NOMO-1 treated with DMSO at 0.1 percent for 48 hours (cell line): Measurements from ENCODE around the gene PBX3.

Experiments used
- DNase-seq: peaks from one replicate; lab custom pipeline; 2025; ENCODE audit not compliant: unreplicated experiment; lab: John Stamatoyannopoulos, UW

The PBX3 gene

DNA sequence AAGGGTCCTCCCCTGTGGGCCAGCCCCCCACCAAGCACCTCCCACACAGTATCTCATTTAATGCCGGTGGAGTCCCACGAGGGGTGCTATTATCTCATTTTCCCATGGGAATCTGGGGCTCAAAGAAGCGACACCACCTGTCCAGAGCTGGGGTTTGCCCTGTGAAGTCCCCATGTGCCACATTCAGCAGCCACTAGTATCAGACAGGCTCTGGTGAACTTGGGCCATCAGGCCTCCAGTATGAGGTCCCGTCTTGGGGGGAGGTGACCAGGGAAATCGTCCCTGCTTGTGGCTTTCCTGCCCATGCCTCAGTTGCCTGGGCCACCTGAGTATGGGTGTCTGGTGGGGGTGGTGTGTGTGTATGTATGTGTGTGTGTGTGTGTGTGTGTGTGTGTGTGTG is 222.7 kb downstream of the PBX3 start:
- no peak for DNase-seq

DNA sequence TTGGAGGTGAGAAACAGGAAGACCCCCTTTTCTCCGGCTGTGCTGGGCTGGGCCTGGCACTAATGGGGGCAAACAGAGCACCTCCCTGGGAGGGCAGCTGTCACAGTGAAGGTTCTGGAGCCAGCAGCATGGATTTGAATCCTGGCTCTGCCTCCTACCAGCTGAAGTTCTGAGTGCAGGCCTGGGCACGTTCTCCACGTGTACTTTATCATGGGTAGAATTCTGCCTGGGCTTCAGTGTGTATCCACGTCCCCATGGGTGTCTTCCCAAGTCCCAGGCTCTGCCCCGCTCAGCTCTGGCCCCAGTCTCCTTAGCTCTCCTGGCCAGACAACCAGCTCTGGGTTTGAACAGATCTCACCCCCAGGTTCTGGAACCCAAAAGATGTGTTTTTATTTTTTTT is 223.2 kb downstream of the PBX3 start:
- DNase-seq: no peak

DNA sequence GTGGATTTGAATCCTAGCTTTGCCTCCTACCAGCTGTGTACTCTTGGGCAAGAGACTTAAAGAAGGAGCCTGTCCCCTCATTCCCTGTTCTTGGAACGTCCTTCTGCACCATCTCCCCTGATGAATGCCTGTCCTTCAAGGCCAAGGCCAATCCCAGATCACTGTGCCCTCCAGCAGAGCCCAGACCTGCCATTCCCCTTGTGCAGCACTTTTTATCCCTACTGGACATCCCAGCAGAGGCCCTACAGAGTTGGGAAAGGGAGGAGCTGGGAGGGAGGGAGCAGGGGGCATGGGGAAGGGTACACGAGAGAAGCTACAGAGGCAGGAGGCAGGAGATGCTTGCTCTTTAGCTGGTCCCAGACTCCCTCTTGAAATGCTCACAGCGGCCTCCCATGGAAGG is 223.9 kb downstream of the PBX3 start:
- DNase-seq: no peak

DNA sequence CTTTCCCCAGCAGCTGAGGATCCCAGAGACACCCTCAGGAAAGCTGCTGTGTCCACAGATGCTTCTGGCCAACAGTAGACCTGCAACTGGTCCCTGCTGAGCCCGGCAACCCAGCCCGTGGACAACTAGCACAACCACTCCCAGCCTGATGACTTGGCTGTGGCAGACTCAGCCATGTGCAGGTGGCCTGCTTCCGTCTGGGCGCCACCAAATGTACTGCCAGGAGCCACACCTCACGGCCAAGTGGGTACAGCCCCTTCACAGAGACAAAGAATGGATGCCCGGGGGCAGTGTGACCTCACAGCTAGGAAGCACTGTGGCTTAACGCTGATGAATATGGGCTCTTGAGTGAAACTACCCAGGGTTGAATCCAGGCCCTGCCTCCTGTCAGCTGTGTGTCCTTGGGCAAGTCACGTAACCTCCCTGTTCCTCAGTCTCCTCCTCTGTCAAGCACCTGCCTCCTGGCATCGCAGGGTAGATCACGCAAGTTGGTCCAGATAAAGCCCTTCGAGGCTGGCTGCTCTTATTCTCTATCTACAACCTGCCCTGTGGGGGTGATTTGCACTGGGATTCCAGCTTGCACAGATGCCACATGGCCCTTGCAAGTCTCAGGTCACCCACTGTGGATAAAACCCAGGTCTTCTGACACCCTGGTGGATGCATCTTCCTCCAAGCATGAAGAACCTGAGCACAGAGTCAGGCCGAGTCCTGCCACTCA is 225.0 kb downstream of the PBX3 start:
- DNase-seq: no peak

DNA sequence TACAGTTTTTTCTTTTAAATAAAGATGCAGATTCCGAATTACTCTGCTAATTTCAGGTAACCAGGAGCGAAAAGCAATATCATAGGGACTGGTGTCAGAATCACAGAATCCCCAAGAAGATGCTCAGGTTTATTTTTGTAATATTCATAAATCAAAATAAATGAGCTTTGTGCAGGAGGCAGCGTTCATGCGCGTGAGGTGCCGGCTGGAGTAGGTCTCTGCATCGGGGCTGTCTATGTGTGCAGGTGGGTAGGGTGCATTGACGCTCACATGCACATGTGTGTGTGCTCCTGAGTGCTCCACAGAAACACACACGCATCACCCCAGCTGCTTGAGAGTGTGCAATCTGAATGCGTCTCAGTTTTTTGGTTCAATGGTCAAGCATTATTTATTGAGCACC is 226.4 kb downstream of the PBX3 start:
- no peak for DNase-seq

DNA sequence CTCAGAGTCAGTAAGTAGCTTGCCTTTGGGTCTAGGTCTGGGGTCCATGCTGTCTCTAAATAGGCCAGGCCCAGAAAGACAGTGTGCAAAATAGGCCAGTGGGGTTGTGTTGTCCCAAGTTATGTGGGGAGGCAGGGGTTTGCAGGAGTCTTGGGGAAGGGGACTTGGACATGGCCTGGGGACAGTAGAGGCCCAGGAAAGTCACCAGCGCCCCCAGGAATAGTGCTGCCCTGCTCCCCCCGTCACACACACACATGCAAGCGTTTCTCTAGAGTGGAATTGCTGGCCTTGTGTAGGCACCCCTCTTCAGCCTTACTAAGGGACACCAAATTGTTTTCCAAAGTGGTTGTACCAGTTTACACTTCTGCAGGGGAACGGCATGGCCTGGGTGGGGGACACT is 227.5 kb downstream of the PBX3 start:
- no peak for DNase-seq

DNA sequence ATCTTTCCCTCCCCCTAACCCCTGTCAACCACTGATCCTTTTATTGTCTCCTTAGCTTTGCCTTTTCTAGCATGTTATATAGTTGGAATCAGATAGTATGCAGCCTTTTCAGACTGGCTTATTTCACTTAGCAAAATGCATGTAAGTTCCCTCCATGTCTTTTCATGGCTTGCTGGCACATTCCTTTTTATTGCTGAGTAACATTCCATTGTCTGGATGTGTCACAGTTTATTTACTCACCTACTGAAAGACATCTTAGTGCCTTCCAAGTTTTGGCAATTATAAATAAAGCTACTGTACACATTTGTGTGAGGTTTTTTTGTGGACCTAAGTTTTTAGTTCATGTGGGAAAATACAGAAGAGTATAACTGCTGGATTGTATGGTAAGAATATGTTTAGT is 230.1 kb downstream of the PBX3 start:
- no peak for DNase-seq

DNA sequence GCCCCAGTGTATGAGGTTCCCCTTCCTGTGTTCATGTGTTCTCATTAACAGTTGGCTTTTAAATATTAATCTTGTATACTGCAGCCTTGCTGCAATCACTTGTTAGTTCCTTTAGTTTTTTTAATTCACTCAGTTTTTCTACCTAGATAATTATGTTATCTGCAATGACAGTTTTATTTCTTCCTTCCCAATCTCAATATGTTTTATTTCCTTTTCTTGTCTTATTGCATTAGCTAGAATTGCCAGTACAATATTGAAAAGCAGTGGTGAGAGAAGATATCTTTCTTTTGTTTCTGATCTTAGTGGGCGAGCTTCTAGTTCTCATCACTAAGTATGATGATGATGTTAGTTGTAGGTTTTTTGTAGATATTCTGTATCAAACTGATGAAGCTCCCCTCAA is 232.2 kb downstream of the PBX3 start:
- no peak for DNase-seq

DNA sequence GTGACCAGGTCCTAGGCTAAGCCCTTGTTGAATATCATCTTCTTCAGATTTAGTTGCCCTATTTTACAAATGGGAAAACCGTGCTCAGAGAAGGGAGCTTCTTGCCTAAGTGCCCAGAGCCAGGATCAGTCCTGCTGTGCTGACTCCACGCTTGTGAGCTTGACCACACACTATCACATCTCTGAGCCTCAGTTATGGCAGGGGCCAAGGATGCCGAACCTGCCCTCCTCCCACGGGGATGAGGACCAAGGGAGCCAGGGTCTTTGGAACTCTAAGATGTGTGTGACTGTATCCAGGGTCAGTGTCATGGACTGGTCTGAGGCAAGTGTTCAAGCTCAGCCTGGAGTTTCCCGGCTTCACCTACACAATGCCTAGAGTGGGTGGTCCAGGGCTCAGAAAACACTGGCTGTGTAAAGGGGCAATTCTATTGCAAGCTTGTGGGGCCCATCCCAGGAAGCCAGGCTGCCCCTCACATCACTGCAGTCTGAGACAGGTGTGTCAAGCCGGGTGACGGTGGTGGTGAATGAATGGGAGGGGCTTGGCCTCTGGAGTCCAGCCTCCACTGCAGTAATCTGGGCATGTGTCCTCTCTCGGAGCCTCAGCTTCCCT is 235.7 kb downstream of the PBX3 start:
- DNase-seq: no peak

DNA sequence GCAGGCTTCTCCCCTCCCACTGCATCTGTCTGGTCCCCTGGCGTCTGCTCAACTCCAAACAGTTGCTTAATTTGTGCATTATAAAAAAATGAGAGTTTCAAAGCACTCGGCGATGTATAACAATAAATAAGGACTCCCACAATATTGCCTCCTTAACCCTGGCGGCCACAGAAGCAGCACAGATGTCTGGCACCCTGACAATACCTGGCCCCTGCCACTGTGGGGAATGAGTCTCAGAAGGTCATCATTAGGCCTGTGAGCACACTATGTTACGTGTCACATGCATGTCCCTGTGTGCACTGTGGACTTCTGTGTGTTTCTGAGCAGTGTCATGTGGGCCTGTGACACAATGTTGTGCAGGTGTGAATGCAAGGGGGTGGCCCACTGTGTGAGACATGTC is 236.5 kb downstream of the PBX3 start:
- DNase-seq: no peak

DNA sequence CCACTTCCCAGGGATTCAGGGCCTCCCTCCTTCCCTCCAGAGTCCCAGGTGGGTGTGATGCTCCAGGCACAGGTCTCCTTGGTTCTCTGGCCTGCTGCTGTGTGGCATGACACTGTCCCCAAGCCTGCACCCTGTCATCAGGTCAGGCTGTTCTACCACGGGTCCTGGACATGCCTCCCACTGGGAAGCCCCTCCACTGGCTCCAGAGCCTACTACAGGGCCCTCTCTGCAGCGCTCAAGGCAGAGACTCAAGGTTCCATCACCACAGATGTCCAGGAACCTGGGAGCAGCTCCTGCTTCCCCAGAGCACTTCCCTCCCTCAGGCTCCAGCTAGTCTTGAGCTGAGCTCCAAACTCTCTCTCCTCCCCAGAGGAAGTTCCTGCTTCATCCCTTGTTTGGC is 237.3 kb downstream of the PBX3 start:
- DNase-seq: no peak

DNA sequence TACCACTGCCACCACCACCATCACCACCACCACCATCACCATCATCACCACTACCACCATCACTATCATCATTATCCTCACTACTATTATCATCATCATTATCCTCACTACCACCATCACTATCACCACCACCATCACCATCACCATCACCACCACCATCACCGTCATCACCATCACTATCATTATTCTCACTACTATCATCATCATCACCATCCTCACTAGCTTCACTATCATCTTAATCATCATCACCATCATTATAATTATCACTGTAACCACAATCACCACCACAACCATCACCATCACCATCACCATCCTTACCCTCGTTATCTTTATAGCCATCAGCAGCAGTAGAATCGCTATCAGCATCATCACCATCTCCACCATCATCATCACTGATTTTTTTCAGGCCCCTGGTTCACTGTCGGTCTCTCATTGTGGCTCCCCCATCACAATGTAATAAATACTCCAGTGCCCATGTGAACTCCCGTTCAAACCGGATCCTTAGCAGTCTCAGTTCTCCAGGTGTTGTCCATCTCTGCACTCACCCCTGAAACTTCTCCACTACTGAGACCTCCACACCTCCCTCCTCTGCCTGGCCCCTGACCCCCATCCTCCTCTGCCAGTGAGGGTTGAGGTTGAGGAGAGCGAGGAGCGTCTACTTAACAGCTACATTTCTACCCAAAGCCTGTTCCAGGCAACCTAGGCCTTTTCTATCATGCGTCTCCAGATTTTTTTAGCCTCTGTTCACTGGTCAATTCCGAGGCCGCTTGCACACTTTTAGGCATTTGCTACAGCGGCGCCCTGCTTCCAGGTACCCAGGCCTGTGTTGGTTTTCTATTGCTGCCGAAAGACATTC is 238.2 kb downstream of the PBX3 start:
- DNase-seq: no peak

DNA sequence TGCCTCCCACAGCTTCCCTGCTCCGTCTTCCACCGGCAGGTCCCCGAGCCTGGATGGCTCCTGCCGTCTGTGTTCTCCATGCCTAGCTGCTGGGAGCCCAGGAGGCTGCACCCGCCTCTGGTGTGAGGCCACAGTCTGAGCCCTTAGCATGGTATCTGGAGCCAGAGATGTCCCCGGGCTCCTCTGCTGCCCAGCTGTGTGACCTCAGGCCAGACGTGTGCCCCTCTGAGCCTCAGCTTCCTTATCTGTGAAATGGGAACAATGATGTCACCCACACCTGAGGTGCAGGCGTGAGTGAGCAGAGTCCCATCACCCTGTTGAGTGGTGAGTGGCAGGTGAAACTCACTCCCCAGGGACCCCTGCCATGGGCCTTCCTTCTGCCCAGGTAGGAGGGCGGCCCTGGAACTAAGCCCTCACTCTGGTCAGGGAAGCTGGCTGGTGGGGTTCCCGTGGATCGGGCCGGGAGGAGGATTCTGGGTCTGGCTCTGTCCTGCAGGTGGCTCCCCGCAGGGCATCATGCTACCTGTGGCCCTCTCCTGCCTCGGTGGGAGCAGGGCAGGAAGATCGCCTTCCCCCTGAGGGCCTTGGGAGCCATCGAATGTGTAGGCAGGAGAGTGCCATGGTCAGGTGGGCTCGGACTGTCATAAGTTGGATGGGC is 239.0 kb downstream of the PBX3 start:
- no peak for DNase-seq

DNA sequence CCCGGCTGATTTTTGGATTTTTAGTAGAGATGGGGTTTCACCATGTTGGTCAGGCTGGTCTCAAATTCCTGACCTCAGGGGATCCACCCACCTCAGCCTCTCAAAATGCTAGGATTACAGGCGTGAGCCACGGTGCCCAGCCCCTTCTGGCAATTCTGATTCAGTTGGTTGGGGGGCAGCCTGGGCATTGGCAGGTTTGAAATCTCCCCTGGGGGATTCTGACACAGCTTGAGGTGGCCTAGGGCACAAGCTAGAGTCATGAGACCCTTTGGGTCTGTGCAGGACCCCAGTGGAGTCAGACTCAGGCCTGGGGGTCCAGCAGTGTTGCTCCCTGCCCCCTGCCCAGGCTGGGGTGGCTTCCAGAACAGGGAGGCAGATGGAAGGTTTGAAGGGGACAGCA is 239.8 kb downstream of the PBX3 start:
- no peak for DNase-seq

DNA sequence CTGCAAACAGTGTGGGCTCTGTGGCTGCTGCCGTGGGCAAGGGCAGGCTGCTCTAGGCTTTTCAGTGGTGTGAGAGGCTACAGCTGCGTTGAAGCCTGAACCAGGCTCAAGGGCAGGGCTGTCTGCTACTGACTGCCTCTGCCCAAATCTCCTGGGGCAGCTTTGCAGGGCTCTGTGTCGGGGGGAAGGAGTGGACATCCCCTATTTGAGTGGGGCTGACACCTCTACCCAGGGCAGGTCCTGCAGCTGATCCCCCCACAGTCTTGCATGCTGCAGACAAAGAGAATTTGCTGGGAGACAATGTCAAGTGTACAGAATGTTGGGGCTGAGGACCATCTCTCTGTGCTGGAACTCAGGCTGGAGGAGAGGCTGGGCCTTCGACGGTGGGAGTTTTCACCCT is 240.2 kb downstream of the PBX3 start:
- no peak for DNase-seq

DNA sequence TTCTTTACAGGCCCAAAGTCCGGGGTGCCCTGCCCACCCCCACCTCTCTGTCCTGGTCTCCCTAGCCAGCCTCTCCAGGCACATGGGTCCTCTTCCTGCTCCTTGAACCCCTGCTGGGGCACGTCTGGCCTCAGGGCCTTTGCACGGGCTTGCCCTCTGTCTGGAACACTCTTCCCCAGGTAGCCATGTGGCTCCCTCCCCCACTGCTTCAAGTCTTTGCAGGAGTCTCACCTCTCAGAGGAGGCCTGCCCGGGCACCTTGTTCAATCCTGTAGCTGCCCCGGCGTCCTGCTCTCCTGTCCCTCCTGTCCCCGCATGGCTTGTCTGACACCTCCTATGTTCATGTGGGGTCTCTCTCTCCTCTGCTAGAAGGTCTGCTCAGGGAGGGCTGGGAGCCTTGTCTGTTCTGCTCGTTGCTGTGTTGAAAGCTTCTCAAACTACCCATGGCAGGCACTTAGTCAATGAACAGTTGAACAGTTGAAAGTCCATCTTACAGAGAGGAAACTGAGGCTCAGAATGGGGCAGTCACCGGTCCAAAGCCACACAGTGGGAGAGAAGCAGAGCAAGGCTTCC is 241.4 kb downstream of the PBX3 start:
- no peak for DNase-seq

DNA sequence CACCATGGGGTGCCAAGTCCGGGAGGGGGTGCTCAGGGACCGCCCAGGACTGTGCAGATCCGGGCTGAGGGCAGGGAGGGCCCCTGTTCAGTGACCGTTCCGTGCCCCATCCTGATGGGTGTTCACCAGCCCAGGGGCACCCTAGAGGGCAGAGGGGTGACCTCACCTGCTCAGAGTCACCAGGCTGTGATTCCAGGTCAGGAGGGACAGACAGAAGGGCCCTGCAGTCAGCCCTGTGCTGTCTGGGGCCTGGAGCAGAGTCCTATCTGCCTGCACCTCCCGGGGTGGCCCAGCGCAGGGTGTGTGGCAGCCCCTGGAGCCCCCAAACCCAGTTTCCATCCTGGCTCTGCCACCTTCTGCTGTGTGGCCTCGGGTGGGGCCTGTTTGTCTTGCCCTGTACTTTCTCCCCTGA is 241.9 kb downstream of the PBX3 start:
- no peak for DNase-seq

DNA sequence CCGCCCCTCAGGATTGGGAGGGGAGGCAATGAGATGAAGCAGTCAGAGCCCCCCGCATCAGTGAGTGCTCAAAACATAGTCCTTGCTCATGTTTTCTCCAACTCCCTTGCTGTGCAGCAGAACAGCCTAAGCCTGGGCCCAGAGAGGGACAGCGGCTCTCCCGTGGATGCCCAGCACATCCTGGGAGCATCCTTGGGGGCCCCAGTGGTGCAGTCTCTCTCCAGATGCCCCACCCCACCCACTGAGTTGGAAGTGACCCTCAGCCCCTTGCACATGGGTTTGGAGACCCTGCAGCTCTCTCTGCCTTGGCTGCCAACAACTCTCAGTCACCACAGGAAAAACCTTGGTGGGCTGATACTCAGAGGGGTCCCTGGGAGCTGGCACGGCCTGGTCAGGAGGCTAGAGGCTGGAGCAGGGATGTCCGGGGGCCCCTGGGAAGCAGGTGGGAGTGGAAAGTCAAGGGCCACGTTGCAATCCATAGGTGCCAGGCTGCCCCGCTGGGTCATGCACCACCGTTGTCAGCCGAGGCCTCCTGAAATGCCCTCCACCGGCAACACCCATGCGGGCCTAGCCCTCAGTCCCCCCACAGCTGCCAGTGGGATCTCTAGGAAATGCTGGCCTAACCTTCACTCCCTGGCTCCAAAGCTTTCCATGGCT is 242.5 kb downstream of the PBX3 start:
- no peak for DNase-seq

DNA sequence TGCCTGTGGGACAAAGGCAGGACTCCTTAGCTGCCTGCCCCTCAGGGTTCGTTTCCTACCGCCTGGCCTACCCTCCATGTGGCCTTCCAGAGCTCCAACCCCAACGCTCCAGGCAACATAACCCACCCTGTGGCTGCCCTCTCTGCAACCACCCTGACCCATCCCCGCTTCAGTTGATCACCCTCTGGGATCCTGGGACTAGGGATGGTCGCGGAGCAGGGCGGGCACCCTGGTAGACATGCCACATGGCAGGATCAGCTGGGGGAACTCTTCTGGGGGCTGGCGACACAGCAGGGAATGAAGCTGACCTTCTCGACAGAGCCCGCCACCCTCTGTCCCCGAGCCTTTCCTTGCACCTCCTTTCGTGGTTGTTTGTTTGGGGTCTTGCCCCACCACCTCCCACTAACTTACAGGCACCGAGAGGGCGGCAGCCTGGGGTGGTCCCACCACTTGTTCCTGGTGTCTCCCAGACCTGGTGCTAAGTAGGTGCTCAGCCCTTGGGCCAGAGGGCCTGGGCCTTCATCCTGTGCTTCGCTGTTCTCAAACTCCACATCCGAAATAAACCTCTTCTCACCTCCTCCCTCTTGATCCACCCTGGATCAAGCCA is 243.1 kb downstream of the PBX3 start:
- DNase-seq: no peak

DNA sequence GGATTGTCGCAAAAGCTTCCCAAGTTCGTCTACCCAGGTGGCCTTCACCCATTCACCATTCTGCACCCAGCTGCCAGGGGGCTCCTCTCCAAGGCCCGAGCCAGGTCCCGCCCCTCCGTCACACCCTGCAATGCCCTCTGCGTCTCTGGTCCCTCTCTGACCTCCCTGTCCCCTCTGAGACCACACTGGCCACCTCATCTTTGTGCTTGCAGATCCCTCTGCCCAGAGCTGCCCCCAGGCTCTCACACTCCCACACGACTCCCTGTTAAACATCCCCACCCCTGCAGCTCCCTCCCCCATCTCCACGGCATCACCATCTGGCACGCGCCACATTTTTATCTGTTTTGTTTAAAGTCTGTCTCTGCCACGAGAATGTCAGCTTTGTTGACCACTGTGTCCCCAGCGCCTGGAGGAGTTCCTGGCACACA is 243.6 kb downstream of the PBX3 start:
- DNase-seq: no peak
